Mesenchymal stem cell (in vitro differentiated cells and primary cell): Measurements from ENCODE around the gene VPS29.

ENCODE experiments used
- DNase-seq: peaks from one replicate; pipeline ENCODE4 v3.0.0-alpha.2; 2013
- H2AFZ ChIP-seq: one replicate; pipeline ENCODE4 v1.6.1; 2013; ENCODE audit warnings: low read depth, mild to moderate bottlenecking, control low read depth, inconsistent platforms, low read length, moderate library complexity
- H2AK5ac ChIP-seq: 2 replicates; pipeline ENCODE4 v1.6.1; 2013; ENCODE audit warnings: low read length, moderate library complexity, mild to moderate bottlenecking, inconsistent platforms; ENCODE audit not compliant: severe bottlenecking
- H2BK120ac ChIP-seq: one replicate; pipeline ENCODE4 v1.6.1; 2013; ENCODE audit warnings: low read depth, mild to moderate bottlenecking, inconsistent platforms, low read length, moderate library complexity
- H2BK12ac ChIP-seq, 2 experiments: one replicate each; pipeline ENCODE4 v1.6.1; 2013; ENCODE audit warnings: inconsistent platforms in 2 of 2, low read length in 2 of 2, mild to moderate bottlenecking in 2 of 2, moderate library complexity in 2 of 2, control low read depth in 1 of 2
- H2BK15ac ChIP-seq: one replicate; pipeline ENCODE4 v1.6.1; 2013; ENCODE audit warnings: mild to moderate bottlenecking, low read depth, inconsistent platforms; ENCODE audit not compliant: poor library complexity, severe bottlenecking
- H2BK5ac ChIP-seq: 2 replicates; pipeline ENCODE4 v1.6.1; 2013; ENCODE audit warnings: low read depth, mild to moderate bottlenecking, low read length, control low read depth, inconsistent platforms; ENCODE audit not compliant: poor library complexity, severe bottlenecking
- H3K14ac ChIP-seq, 2 experiments: one replicate each; pipeline ENCODE4 v1.6.1; 2013; ENCODE audit warnings: inconsistent platforms in 2 of 2, low read length in 2 of 2, control low read depth in 1 of 2, mild to moderate bottlenecking in 1 of 2, moderate library complexity in 1 of 2
- H3K18ac ChIP-seq, 2 experiments: one replicate each; pipeline ENCODE4 v1.6.1; 2013; ENCODE audit warnings: inconsistent platforms in 2 of 2, low read length in 2 of 2, control low read depth in 1 of 2, low read depth in 1 of 2, mild to moderate bottlenecking in 1 of 2
- H3K23ac ChIP-seq, 2 experiments: one replicate each; pipeline ENCODE4 v1.6.1; 2013; ENCODE audit warnings: inconsistent platforms in 2 of 2, low read length in 2 of 2, mild to moderate bottlenecking in 2 of 2, moderate library complexity in 2 of 2, control low read depth in 1 of 2
- H3K27ac ChIP-seq: 2 replicates; pipeline ENCODE4 v1.5.1; 2013; ENCODE audit warnings: mild to moderate bottlenecking, moderate library complexity, low read length, control low read depth, inconsistent platforms; ENCODE audit not compliant: poor library complexity, severe bottlenecking
- H3K27me3 ChIP-seq, 2 experiments: 2 replicates each; pipeline versions ENCODE4 v1.6.1 to v1.7.0; 2013; ENCODE audit warnings: low read length in 2 of 2, mild to moderate bottlenecking in 2 of 2, moderate library complexity in 2 of 2, control low read depth in 1 of 2, inconsistent platforms in 1 of 2; ENCODE audit not compliant: control insufficient read depth in 1 of 2, insufficient read depth in 1 of 2
- H3K36me3 ChIP-seq, 2 experiments: 2 replicates each; pipeline versions ENCODE4 v1.6.1 to v1.7.0; 2013; ENCODE audit warnings: low read length in 2 of 2, control low read depth in 1 of 2, inconsistent platforms in 1 of 2, low read depth in 1 of 2, mild to moderate bottlenecking in 1 of 2; ENCODE audit not compliant: insufficient read depth in 2 of 2, control insufficient read depth in 1 of 2
- H3K4ac ChIP-seq, 2 experiments: one replicate each; pipeline ENCODE4 v1.6.1; 2013; ENCODE audit warnings: inconsistent platforms in 2 of 2, low read length in 2 of 2, mild to moderate bottlenecking in 2 of 2, moderate library complexity in 2 of 2, control low read depth in 1 of 2, low read depth in 1 of 2
- H3K4me1 ChIP-seq: 2 replicates; pipeline ENCODE4 v1.6.1; 2013; ENCODE audit warnings: low read depth, low read length, control low read depth; ENCODE audit not compliant: control insufficient read depth, insufficient read depth
- H3K4me2 ChIP-seq: 2 replicates; pipeline ENCODE4 v1.6.1; 2013; ENCODE audit warnings: low read length, mild to moderate bottlenecking, inconsistent platforms; ENCODE audit not compliant: poor library complexity, severe bottlenecking
- H3K4me3 ChIP-seq, 2 experiments: 2 replicates each; pipeline versions ENCODE4 v1.5.1 to v1.7.0; 2013; ENCODE audit warnings: low read length in 2 of 2, mild to moderate bottlenecking in 2 of 2, control low read depth in 1 of 2, low read depth in 1 of 2; ENCODE audit not compliant: insufficient read depth in 1 of 2
- H3K79me1 ChIP-seq: replicated peaks from 2 replicates; pipeline ENCODE4 v1.6.1; 2013; ENCODE audit warnings: mild to moderate bottlenecking, control low read depth, low read length, inconsistent platforms; ENCODE audit not compliant: poor library complexity, severe bottlenecking
- H3K9ac ChIP-seq: 2 replicates; pipeline ENCODE4 v1.7.0; 2013; ENCODE audit warnings: mild to moderate bottlenecking, low read length, moderate library complexity
- H3K9me3 ChIP-seq: 2 replicates; pipeline ENCODE4 v1.7.0; 2013; ENCODE audit warnings: mild to moderate bottlenecking, low read length; ENCODE audit not compliant: control insufficient read depth
- H4K8ac ChIP-seq: one replicate; pipeline ENCODE4 v1.6.1; 2013; ENCODE audit warnings: inconsistent platforms, mild to moderate bottlenecking, low read length, moderate library complexity
- H4K91ac ChIP-seq: one replicate; pipeline ENCODE4 v1.6.1; 2013; ENCODE audit warnings: mild to moderate bottlenecking, low read length, inconsistent platforms
- WGBS: methylation state at CpG from one replicate; pipeline ENCODE4 v1.1.7; 2013; ENCODE audit warnings: mixed read lengths; 5-methylcytosine and 5-hydroxymethylcytosine counted together

Gene VPS29

DNA sequence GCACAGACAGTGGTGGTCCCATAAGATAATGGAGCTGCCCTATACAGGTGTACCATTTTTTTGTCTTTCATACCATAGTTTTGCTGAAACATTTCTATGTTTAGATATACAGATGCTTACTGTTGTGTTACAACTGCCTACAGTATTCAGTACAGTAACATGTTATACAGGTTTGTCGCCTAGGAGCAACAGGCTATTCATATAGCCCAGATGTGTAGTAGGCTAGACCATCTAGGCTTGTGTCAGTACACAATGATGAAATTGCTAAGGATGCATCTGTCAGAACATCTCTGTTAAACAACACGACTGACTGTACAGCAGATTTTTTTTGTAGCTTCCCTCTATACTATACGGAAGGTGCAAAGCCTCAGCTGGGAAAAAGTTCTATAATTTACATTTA, 30.7 kb upstream of the VPS29 start:
- Histone ChIP-seq H2BK12ac (no peak overlapping the region), H3K9ac (no peak overlapping the region), H2AK5ac (no peak overlapping the region), H3K4me2 (no peak overlapping the region), H3K14ac (no peak overlapping the region), H3K79me1 (peaks cover 14% of the 10 kb centered on the region), H3K4ac (no peak overlapping the region), H3K27ac (no peak overlapping the region), H2BK120ac (no peak overlapping the region), H4K91ac (no peak overlapping the region), H4K8ac (no peak overlapping the region), H2BK15ac (no peak overlapping the region), H3K9me3 (no peaks in the 10 kb centered on the region), H3K4me1 (no peaks in the 10 kb centered on the region), H3K27me3 (no peaks in the 10 kb centered on the region), H2AFZ (no peak overlapping the region), H3K18ac (no peak overlapping the region), H3K23ac (no peak overlapping the region), H2BK5ac (peak overlapping the region; percentile 57), H3K36me3 (peaks cover 9 to 49% of the 10 kb centered on the region in 2 experiments), H3K4me3 (no peak overlapping the region)
- WGBS = 81% methylated on average over 2 of the region's 3 CpGs
- DNase-seq = no peak

GRCh38 chr12:110531741-110532333, 29.9 kb upstream of the VPS29 start:
- peaks cover 11% of the 10 kb centered on the region for H3K79me1 ChIP-seq
- no peak overlapping the region for H3K14ac ChIP-seq
- H3K4me1 ChIP-seq = no peaks in the 10 kb centered on the region
- H2BK5ac ChIP-seq = no peak overlapping the region
- H2BK15ac ChIP-seq = no peak overlapping the region
- H3K9me3 ChIP-seq = no peaks in the 10 kb centered on the region
- no peak overlapping the region for H2BK120ac ChIP-seq
- WGBS = 70% methylated on average over 1 of the region's 2 CpGs
- peaks cover 6 to 41% of the 10 kb centered on the region in 2 experiments for H3K36me3 ChIP-seq
- H3K23ac ChIP-seq = no peak overlapping the region
- no peak overlapping the region for H2AFZ ChIP-seq
- no peak overlapping the region for H3K4me3 ChIP-seq
- peak; percentile 48 for DNase-seq
- H3K4ac ChIP-seq = no peak overlapping the region
- H3K9ac ChIP-seq = no peak overlapping the region
- no peak overlapping the region for H3K18ac ChIP-seq
- H2BK12ac ChIP-seq = no peak overlapping the region
- no peak overlapping the region for H3K27ac ChIP-seq
- no peaks in the 10 kb centered on the region for H3K27me3 ChIP-seq
- no peak overlapping the region for H4K8ac ChIP-seq
- H2AK5ac ChIP-seq = no peak overlapping the region
- no peak overlapping the region for H4K91ac ChIP-seq
- H3K4me2 ChIP-seq = no peak overlapping the region

DNA sequence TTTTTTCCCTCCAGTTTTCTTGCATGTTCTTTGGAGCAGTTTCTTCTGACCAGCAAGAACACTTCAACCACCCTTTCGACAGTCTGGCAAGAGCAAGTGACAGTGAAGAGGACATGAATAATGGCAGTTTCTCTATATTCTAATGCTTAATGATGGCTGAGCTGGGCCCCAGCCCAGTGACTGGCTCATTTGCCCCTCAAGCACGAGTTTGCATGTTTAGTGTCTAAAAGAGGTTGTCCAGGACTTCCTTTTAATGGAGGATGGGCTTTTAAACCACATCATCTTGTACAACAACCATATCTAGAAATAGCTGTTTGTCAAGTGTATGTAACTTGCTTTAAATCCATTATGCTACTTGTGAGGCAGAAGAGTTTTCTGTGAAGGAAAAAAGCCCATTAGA, 28.6 kb upstream of the VPS29 start:
- Histone ChIP-seq H3K23ac (no peak overlapping the region), H3K27ac (no peak overlapping the region), H2BK15ac (no peak overlapping the region), H2AFZ (no peak overlapping the region), H3K27me3 (no peaks in the 10 kb centered on the region), H3K9me3 (no peaks in the 10 kb centered on the region), H3K4me2 (no peak overlapping the region), H2BK5ac (no peak overlapping the region), H2AK5ac (no peak overlapping the region), H4K8ac (no peak overlapping the region), H3K4me1 (no peaks in the 10 kb centered on the region), H2BK120ac (no peak overlapping the region), H4K91ac (no peak overlapping the region), H3K9ac (no peak overlapping the region), H2BK12ac (no peak overlapping the region), H3K4me3 (no peak overlapping the region), H3K18ac (no peak overlapping the region), H3K4ac (no peak overlapping the region), H3K79me1 (peaks cover 7% of the 10 kb centered on the region), H3K14ac (no peak overlapping the region), H3K36me3 (peaks cover 6 to 27% of the 10 kb centered on the region in 2 experiments)
- 88% methylated on average over 1 of the region's 2 CpGs for whole genome bisulfite sequencing
- peak; percentile 38 for DNase-seq

DNA sequence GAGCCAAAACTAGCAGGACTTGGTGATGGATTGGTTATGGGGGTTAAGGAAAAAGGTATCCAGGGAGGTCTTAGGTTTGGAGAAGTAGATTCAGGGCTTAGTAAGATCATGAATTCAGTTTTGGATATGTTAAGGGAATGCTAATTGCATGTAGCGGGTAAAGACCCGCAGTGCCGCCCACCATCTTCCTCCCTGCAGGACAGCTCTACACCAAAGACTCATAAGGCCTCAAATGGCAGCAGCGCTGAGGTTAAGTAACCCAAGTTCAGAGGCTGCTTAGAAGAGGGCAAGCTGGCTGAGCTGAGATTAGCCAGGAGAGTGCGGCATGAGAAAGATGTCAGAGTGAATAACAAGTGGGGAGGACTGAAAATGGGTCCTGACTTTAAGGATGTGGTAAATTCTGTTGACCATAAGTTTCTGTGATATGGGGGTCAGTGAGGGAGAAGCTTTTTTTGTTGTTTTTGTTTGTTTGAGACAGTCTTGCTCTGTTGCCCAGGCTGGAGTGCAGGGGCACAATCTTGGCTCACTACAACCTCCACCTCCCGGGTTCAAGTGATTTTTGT, 26.4 kb upstream of the VPS29 start:
- Histone ChIP-seq H3K27me3 (no peaks in the 10 kb centered on the region), H2BK12ac (no peak overlapping the region), H2BK5ac (no peak overlapping the region), H3K27ac (no peak overlapping the region), H2AFZ (no peak overlapping the region), H3K4ac (no peak overlapping the region), H3K23ac (no peak overlapping the region), H4K8ac (peak overlapping the region; percentile 28), H3K4me3 (no peak overlapping the region), H3K4me2 (no peak overlapping the region), H3K9ac (no peak overlapping the region), H2AK5ac (no peak overlapping the region), H3K18ac (no peak overlapping the region), H2BK15ac (no peak overlapping the region), H3K79me1 (peaks cover 5% of the 10 kb centered on the region), H3K4me1 (no peaks in the 10 kb centered on the region), H4K91ac (no peak overlapping the region), H3K9me3 (no peaks in the 10 kb centered on the region), H3K14ac (no peak overlapping the region), H2BK120ac (no peak overlapping the region), H3K36me3 (peaks cover 6 to 13% of the 10 kb centered on the region in 2 experiments)
- 92% methylated on average over 5 of the region's 6 CpGs for WGBS
- no peak for DNase-seq
